DMS79 (cell line): ENCODE results near the gene HOXB7.

Experiments used
- DNase-seq: peaks from one replicate; lab custom pipeline; 2025; lab: John Stamatoyannopoulos, UW

Gene HOXB7

DNA sequence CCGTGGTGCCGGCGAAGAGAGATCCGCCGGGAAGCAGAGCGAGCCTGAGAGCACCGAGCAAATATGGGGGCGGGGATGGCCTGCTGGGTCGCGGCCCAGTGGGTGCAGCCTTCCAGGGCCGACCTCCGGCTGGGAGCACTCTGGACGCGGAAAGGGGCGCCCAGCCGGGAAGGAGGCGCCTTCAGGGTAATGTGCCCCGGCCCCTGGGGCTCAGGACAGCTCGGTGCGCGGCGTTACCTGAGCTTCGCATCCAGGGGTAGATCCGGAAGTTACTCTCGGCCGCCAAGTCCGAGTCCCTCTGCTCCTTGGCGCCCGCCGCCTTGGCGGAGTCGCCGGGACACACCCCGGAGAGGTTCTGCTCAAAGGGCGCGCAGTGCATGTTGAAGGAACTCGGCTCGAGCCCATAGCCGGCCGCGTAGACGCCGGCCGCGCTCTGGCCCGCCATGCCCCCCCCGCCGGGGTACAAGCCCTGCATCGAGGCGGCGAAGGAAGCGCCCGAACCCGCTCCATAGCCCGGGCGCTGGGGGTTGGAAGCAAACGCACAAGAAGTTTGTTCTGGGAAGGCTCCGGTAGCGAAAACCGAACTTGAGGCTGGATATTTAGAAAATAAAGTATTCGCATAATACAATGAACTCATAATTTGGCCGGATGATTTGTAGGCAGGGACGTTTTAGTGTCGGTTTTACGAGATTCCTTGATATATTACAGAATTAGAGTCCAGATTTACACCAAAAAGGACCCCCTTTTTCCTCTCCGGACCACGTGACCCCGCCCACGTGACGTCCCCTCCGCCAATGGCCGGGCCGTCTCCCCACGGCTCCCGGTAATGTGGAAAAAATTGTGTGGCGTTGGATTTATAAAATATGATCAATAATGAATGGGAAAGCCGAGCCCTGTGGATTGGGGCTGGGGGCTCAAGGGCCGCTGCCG, at the start of gene HOXB7:
Gene HOXB7, minus strand, starts transcription at position 736 of the 930 bp plus-strand sequence. Its CDS starts 99 bp downstream, at position 637.
- peak; percentile 47 for DNase-seq

DNA sequence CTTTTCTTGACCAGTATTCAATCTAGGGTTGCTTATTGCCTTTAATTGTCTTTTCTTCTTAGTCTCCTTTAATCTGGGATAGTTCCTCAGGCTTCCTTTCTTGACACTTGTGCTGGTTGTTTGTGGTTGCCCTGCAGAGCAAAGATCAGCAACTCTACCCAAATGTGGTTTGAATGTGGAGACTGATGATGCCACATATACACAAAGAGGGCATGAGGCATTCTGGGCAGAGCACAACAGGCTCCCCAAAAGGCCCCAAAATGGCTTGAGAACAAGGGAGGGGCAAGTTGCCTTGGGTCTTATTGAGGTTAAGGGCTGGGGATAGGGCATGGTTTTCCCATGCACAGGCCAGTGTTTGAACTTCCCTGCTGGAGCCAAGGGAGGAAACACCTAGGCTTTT, 45.1 kb upstream of the HOXB7 start:
- DNase-seq = no peak

DNA sequence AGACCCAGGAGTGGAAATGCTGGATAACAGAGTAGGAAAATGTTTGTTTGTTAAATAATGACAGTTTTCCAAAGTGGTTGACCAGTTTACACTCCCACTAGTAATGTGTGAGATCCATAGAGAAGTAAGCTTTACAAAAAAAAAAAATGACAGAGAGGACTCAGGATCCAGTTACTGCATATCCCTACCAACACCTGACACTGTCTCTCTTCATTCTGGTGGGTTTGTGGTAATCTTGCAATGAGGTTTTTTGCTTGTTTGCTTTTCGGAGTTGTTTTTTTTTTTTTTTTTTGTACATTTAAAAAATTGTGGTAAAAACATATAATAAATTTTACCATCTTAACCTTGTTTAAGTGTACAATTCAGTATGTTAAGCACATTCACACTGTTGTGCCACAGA, 38.9 kb upstream of the HOXB7 start:
- no peak for DNase-seq

DNA sequence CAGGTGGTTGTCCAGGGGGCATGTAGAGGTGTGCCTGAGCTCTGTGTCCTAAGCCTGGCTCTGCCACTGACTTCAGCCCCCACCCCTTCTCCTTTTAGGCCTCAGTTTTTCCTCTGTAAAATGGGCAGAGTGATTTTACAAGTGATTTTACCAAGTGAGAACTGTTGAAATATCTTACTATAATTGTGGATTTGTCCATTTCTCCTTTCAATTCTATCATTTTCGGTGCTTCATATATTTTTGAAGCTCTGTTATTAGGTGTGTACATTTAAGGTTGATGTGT, 37.1 kb upstream of the HOXB7 start:
- no peak for DNase-seq

DNA sequence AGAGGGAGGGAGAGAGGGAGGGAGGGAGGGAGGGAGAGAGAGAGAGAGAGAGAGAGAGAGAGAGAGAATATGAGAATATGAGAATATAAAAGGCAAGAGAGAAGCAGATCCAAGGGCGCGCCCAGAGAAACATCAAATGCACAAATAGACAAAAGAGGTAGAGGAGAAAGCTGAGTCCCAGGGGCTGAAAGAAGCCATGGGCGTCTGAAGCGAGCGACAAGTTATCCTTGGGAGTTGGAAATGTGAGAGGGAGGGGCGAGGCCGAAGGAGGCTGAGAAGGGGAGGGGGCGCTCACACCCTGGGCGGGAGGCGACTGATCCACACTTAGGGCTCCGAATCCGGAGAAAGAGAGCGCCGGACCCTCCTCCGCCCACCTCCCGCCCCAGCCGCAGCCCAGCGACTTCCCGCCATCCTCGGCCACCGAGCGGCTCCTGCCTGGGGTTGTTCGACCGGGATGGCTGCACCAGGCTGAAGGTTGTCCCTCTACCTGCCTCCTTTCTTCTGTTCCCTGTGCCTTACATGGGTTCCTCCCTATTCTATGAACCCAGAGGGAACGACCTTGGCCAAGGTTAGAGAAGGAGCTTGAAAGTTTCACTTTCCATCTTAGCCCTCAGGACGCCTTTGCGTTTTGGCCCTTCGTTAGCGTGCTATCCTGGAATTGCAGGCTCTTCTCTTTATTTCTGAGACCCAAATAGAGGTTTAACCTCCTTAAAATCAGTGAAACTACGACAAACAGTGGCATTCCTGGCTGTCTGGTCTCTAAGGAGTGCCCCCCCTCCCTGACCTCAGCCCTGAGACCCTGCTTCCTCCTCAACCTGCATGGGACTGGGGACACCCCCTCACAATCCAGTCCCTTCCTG, 36.5 kb upstream of the HOXB7 start:
- peak; percentile 57 for DNase-seq

DNA sequence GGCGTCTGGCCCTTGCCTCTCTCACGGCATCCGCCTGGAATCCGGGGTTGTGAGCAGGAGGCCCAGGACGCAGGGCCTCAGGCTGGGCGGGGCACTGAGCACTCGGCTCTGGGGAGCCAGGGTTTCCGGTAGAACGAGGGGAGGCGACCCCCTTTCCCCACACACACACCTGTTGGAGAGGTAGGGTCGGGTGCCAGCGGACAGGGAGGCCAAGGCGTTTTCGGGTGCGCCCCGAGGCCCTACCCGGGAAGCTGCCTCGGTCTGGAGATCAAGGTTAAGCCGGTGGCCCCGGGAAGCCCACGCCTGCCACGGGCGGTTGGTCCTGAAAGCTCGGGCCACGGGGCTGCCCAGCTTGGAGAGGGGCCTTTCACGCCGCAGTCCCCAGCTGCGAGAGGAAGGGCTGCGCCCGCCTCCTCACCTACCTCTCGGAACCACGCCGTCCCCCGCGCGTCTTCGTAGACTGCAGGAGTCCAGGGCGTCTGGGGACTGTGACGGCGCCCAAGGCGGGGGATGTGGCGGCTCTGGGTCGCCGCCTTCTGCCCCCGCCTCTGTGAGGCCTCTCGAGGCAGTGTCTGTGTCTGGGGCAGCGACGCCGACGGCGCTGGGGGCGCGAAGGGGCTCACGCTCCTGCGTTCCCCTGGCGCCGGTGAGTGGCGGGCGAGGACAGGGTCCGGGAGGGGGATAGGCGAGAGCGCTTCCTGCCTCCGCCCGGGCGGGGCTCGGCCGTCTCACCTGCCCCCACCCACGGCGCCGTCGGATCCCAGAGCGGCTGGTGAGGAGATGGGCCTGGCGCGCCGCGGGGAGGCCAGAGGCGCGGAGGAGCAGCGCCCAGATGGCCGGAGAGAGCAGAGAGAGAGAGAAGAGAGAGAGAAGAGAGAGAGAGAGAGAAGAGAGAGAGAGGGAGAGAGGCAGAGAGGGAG, 35.6 kb upstream of the HOXB7 start:
- peak; percentile 45 for DNase-seq

DNA sequence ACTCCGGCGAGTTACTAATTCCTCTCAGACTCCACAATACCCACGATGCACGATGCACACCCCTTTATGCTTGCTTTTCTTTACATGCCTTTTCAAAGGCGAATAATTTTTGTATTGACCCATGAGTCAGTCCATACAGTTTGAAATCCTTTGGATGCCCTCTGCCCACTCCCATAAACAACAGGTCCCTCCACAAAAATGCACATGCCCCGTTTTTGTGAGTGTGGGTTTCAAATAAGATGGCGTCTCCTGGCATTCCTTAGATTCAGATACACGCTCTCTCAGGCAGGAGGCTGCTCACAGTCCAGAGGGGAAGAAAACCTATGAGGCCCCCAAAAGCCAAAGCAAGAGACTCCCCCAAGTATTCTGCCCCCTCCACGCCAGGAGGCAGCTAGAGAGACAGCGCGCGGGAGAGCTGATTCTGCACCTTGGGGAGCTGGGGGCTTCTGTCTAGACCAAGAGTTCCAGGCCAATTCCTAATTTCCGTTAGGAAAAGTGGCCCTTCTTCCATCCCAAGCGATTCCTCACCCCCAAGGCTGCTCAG, 34.9 kb upstream of the HOXB7 start:
- no peak for DNase-seq

DNA sequence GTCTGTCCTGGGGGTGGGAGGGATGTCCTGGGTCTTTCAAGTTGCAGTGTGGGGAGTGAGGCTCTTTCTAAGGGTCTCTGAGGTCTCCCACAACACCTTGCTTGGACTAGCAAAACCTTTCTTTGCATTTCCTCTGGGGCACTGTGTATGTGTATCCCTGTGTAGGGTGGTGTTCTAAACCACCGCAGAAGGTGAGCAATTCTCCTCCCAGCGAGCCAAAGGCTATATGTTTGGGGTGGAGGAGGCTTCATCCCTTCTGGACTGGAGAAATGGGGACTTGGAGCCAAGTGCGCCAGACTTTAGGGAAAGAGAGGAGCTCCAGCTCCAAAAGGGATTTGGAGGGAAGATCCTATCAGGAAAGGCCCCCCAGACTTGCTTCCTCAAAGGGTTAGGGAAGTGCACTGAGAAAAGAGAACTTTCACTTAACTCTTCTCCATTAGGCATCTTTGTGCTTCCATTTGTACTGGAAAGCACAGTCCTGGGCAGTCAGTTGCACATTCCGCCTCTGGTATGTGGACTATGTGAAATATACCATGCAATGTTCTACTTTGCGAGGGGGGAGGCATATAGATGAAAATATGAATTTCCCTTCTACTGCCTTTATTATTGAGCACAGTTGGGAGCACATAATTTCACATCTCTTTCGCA, 34.2 kb upstream of the HOXB7 start:
- DNase-seq = no peak

DNA sequence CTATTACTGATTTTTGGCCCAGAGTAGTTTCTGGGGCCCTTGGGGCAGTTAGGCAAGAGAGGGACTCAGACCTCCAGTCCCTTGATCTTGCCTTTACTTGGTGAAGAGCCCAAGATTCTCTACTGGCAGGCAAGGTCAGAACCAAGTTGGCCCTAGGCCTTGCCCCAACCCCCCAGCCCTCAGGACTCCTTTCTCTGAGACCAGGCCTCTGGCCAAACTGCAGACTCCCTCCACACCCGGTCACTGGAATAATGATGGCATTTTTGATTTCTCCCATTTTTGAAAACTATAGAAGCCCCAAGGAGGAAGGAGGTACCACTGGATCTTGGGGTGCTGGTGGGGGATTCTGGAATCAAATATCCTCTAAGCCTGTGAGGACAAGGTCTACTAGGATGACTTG, 33.3 kb upstream of the HOXB7 start:
- no peak for DNase-seq

DNA sequence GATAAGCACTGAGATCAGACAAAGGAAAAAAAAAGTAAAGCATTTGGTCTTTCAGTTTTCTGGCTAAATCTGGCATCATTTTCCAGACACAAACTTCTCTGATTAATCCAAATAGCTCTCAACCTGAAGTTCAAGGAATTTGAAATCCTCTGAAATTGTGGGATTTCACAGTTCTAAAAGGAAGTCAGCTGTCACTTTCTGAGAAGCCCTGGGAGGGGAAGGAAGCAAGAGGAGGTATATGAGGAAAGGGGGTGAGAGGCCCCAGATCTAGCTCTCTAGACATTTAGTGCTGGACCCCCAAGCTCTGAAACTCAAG, 32.8 kb upstream of the HOXB7 start:
- DNase-seq = no peak

DNA sequence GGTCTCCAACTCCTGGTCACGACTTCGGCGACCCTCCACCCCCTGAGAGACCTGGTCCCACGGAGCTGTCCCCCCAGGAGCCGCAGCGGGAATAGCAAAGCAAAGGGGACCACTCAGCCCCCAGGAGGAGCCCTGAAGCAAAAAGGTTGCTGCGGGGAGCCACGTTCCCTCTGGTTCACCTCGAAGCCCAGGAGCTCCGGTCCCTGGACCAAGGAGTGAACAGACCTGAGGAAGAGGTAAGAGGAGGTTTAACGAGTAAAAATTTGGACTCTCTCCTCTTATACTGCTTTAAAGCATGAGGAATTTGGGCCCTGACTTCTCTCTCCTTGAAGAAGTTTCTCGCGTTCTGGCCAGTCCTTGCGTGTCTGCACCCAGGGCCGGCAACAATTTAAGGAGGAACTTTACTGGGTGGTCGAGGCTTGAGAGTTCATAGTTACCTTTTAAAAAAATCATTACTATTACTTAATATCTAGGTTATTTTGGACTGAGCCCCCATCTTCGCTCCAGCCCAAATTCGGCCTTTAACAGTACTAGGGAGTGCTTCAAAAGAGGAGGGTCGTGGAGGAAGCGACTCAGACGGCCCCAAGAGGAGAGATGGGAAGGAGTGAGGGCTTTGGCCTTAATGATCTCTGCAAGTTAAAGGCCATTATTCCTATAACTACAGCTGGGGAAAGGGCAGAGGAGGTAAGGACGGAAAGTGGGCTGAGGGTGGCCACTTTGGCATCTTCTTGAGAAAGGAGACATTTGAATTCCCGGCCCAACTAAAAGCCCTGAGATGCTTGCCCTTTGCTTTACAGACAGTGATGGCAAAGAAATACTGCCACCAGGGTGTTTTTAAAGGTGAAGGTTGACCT, 32.3 kb upstream of the HOXB7 start:
- no peak for DNase-seq

DNA sequence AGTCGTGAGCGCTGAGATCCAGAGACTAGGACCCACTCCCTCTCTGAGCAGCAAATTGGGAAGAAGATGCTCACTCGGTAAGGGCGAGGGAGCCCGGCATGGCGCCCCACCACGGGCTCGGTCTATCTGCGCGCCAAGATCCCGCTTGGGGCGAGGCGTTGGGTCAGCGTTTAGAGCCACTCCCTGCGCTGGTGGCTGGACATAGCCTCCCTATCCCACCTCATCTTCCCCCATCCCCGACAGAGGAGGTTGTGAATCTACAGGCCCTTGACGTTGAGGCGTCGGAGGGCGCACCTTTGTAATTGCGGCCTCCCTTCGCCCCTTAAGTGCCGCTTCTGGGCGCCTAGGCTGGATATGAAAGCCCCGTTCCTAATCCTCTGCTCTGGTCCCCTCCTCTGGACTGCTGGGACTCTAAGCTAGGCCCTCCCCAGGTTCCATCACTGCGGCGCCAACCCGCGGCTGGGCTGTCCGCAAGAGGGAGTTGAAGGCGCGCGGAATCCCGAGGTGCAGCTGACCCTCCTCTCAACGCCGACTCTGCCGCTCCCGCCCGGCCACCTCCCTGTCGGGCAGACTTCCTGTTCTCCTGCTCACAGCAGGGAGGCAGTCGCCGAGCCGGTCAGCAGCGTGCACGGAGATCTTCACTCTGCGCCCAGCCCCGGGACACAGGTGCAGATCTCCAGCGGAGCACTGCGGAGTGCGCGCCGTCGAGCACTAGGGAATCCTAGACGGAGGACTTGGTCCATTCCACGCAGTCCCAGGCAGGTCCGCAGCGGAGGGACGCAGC, 31.4 kb upstream of the HOXB7 start:
- no peak for DNase-seq

DNA sequence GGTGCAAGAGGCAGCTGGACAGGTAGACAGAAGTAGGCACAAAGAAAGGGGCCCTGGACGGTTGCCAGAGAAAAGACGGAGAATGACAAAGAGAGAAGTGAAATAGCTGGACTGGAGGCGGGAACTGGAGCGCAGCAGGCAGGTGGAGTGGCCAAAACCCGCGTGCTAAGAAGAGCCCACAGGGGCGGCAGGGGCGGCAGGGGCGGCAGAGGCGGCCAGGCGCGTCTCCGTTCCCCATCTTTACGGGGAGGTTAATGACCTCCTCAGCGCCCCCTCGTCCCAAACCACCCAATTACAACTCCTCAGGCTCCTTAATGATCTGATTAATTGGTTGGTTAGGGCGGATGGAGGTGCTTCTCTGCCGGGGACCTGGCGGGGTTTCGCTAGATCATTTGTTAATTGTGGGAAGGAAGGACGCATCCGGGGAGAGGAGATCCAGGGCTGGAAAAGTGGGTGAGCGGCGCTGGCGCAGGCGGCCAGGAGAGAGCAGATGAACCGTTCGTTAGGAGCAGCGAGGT, 30.8 kb upstream of the HOXB7 start:
- DNase-seq = no peak

DNA sequence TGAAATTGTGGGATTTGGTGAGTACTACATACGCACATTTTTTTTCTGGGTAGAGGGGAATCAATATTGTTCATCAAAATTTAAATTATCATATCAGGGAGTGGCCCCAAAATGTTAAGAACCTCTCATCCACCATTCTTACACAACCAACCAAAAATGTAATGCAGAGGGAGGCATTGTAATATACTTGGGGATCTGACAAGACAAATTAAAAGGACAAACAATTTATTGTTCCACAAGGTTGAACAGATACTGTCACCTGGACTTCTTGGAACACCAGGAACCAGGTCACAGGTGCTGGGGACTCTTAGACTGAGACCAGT, 30.0 kb upstream of the HOXB7 start:
- no peak for DNase-seq

DNA sequence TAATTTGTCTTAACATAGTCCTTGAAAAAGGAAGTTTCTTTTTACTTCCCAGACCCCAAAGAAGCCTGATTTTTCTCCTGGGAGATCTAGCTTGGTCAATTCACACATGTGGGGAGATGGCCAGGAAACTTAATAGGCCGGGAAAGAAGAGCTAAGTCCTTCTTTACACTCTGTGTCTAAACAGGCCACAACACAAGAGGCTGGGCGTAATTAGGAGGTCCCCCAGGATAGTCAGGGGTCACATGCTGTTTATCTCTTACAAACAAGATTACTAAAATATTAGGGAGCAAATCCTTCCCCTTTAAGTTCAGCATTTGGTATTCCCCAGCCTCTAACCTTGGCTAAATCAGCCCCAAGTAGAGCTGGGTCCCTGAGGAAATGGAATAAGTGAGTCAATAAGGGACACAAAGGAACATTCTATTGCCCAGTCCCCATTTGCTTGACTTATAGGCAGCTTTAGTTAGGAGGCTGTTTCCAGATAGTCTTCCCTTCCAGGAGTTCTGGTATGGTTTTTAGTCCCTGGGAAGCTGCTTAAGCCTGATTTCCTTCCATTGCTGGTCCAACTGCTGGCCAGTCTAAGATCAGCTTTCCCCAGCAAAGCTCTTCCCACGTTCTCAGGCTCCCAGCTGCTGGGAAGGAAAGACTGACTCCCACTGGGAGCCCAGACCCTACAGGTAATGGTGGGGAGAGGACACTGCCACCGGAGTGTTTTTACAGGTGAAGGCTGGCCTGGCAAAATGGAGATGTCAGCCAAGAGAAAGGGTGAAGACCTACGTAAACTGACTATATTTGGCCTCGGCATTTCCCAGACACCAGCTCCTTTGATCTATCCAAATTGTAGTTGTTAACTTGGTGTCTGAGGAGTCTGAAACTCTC, 29.4 kb upstream of the HOXB7 start:
- DNase-seq = no peak

DNA sequence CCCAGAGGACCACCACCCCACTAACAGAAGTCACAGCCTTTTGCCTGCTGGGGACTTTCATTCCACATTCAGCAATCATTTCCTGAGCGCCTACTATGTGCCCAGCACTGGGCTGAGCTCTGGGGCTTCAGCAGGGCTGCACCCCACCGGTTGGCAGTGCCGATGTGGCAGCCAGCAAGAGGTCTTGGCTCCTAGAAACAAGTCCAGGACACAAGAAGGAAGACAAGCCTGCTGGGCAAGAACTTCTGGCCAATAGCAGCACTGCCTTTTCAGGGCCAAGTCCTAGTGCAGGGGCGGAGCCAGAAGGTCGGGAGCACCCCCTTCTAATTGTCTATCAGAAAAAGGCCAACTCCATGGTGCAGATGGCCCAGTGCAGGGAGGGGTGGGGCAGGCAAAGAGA, 28.3 kb upstream of the HOXB7 start:
- DNase-seq = no peak

DNA sequence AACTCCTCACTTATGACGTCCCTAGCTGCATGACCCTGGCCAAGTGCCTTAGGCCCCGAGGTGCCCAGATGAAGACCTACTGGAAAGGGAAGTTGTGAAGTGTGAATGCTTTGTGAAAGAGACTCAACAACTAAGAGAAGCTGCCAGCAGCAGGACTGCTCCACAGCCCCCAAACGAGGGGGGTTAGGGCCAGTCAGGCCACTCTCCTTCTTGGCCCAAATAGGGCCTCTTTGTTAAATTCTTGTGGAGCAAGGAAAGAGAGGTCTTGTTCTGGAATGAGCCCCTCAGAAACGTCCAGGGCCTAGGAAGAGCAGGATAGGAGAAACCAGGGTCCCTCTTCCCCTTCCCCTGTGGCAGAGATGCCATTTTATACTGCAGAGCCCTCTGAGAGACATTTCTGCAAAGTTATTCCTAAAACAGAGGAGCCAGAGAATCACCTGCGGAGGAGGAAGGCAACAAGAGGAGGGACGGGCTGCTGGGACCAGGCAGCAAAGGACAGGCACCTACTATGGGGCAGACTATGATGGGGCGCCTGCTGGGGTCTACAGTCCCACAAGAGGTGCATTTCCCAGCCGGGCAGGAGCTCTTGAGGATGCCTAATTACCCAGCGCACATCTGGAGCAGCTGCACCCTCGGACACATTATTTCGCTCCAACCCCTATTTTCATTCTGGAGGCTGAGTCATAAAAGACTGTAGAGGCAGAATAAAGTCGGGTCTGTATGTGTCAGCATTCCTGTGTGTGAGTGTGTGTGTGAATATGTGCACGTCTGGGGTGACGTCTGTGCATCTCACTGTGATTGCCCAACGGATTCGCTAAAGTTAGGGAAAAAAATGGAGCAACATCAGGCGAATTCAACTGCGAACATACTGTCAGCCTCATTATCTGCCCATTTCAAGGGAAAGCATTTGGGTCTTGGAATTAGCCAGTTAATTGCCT, 26.8 kb upstream of the HOXB7 start:
- no peak for DNase-seq
